Fibroblast of skin of scalp (primary cell): ENCODE results near the gene SLC4A9.
"Not testable (repeated sequence)": the region's sequence is repeated elsewhere in the genome, so short reads cannot be mapped to it uniquely, and the experiment has no call there.

Experiments
- DNase-seq: peaks from one replicate; pipeline ENCODE4 v3.0.0-alpha.2; 2013

The SLC4A9 gene

DNA sequence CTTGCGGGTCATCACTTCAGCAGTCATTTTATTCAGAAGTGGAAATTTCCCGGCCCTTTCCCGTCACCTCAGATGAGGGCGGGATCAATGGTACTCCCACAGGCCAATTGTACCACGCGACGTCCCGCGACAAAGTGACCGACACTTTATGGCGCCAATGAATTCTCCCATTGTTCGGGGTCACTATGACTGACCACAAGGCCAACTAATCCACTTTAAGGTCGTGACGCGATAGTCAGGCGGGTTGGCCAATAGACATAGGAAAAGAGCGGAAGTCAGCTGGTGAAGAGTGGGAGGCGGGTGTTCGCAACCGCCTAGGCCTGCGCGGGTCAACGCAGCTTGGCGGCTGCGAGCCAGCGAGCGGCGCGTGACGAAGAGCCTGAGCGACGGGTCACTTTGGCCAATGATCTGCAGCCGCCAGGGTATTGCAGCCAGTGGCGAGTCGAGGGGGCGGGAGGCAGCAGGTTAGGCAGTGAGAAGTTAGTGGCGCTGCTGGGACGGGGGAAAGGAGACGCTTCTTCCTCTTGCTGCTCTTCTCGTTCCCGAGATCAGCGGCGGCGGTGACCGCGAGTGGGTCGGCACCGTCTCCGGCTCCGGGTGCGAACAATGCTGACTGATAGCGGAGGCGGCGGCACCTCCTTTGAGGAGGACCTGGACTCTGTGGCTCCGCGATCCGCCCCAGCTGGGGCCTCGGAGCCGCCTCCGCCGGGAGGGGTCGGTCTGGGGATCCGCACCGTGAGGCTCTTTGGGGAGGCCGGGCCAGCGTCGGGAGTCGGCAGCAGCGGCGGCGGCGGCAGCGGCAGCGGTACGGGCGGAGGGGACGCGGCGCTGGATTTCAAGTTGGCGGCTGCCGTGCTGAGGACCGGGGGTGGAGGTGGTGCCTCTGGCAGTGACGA, 41.6 kb downstream of the SLC4A9 start, which contains the start of gene ANKHD1:
TSS of gene ANKHD1 (plus strand) at position 472 of the 896 bp plus-strand sequence. CDS start at position 607, 135 bp downstream.
- peak; percentile 100 for DNase-seq

DNA sequence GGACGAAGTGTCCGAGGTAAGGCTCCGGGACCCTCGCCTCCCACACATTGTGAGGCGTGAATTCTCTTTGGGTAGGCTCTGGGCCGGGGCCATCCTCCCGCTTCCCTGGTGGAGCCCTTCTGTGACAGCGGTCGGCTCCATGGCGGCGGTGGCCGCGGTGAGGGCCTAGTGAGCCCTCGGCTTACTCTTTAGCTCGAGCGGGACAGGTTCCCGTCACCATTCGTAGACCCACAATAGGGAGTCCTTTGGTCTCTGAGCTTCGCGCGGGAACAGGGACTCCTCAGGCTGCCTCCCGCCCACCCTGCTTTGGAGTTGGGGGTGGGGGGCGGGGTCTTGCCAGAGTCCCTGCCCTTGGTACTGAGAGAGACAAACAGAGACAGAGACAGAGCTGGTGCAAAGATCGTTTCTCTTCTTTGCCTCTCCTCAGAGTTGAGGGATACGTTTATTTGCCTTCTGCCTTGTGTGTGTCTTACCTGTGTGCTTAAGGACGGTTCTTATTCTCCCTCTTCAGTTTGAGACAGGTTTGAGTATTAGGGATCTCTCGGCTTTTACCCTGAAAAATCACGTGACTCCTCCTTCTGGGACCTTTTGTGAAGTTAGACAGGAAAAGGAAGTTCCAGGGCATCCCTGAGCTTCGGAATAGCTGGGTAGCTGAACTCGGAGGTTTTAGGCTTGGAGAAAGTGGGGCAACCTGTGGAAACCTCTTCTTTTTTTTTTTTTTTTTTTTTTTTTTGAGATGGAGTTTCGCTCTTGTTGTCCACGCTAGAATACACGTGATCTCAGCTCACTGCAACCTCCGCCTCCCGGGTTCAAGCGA, 42.5 kb downstream of the SLC4A9 start:
- peak; percentile 30 for DNase-seq

DNA sequence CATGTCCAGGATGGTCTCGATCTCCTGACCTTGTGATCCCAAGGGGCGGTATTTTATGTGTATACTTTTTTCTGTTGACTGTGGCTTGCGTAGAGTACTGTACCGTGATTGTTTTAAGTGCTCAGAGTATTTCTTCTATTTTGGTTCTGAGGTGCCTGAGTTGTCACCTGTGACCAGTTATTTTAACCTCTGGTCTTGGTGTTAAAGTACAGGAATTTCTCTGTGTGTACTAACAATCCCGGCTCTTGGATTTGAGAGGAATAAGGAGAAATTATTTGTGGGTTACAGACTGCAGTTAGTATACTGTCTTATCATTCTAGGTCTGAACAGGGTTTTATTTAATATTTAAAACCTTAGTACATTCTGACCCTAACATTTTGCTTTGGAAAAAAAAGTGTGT, 43.6 kb downstream of the SLC4A9 start:
- no peak for DNase-seq

DNA sequence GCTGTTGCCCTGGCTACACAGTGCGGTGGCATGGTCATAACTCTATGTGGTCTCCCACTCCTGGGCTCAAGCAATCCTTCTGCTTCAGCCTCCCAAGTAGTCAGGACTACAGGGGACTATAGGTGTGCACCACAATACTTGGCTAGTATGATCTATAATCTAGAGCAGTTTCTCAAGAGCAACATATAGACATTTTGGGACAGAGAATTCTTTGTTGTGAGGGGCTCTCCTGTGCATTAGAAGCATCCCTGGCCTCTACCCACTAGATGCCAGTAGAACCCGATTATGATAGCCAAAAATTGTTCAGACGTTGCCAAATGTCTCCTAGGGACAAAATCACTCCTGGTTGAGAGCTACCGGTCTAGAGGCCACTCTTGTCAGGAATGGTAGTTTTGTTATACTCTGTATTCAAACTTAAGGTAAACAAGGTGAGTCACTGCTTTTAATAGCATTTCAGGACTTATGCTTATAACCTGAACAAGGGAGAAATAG, 48.8 kb downstream of the SLC4A9 start:
- DNase-seq = no peak

DNA sequence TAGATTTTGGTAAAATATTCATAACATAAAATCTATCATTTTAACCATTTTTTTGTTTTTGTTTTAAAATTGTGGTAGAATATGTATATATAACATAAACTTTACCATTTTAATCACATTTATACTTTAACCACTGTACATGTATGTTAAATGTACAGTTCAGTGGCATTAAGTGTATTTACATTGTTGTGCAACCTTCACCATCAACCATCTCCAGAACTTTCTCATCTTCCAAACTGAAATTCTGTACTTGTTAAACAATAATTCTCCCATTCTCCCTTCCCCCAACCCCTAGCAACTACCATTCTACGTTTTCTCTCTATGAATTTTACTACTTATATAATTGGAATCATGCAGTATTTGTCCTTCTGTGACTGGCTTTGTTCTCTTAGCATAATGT, 53.2 kb downstream of the SLC4A9 start:
- DNase-seq = no peak

DNA sequence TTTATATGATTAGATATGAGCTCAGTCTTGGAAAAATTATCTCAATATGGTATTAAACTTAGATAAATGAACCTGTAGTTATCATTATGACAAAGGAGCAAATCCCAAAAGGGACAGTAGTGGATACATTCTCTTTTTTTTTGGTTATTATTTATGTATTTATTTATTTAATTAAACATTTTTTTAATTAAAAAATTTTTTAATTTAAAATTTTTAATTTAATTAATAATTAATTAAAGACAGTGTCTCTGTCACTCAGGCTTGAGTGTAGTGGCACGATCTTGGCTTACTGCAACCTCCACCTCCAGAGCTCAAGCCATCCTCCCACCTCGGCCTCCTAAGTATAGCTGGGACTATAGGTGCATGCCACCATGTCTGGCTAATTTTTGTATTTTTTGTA, 57.2 kb downstream of the SLC4A9 start:
- no peak for DNase-seq

DNA sequence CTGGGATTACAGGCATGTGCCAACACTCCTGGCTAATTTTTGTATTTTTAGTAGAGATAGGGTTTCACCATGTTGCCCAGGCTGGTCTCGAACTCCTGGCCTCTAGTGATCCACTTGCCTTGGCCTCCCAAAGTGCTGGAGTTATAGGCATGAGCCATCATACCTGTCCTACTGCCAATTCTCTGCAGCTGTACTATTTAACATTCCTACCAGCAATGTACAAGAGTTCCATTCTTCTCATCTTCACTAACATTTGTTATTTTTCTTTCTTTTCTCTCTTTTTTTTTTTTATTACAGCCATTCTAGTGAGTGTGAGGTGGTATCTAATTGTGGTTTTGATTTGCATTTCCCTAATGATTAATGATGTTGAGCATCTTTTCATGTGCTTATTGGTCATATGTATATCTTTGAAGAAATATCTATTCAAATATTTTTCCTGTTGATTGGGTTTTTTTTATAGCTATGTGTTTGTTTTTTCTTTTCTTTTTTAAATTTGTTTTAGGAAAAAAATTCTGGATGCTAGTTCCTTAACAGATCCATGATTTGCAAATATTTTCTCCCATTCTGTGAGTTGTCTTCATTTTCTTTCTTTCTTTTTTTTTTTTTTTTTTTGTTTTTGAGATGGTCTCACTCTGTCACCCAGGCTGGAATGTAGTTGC, 59.0 kb downstream of the SLC4A9 start:
- DNase-seq = no peak

DNA sequence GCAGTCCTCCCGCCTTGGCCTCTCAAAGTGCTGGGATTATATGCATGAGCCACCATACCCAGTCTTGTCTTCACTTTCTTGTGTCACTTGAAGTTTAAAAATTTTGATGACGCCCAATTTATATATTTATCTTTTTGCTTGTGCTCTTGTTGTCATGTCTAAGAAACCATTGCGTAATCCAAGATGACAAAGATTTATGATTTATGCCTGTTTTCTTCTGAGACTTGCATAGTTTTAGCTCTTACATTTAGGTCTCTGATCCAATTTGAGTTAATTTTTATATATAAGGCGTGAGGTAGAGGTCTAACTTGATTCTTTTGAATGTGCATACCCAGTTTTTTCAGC, 60.2 kb downstream of the SLC4A9 start:
- no peak for DNase-seq

DNA sequence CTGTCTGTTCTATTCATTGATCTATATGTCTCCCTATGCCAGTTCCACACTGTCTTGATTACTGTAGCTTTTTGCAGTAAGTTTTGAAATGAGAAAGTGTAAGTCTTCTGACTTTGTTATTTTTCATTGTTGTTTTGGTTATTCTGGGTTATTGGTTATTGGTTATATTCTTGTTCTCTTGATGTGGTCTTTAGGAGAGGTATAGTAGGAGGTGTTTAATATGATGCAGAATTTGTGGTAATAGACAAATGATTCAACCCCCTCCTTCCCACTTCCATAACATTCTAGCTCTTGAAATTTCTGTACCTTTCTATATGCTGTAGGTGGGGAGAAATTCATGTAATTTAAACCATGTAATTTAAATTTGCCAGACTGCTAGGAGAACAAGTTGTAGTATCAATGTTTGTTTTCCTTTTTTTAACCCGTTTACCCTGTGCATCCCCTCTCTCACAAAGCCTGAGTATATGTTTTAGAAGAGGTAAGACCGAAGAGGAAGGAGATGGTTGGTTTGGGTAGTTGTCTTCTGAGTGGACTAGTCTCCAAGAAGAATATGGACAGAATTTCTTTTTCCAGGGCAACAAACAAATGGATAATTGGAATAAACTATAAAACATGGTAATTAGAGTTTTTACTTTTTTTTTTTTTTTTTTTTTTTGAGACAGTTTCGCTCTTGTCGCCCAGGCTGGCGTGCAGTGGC, 60.8 kb downstream of the SLC4A9 start:
- no peak for DNase-seq

DNA sequence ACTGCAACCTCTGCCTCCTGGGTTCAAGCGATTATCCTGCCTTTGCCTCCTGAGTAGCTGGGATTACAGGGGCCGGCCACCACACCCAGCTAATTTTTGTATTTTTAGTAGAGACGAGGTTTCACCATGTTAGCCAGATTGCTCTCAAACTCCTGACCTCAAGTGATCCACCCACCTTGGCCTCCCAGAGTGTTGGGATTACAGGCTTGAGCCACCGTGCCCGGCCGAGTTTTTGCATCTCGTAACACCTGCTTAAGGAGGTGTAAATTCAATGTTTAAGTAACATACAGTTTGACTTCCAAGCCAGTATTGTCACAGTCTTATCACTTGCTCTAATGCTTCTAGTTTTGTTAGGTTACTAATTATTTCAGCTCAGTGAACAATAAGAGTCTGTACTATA, 61.4 kb downstream of the SLC4A9 start:
- DNase-seq = not testable (repeated sequence)

DNA sequence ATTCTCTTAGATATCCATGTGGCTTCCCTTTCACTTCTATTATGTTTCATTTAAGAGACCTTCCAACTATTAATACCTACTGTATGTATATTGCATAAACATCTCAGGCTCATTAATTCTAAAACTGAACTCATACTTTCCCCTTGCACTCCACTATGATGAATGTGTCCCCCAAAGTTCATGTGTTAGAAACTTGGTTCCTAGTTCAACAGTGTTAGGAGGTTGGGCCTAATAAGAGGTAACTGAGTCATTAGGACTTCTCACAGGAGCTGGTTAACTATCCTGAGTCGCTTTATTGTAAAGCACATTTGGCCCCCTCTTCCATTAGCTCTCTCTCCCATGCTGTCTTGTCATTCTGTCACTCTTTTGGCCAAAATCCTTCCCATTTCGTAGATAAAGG, 63.6 kb downstream of the SLC4A9 start:
- no peak for DNase-seq

DNA sequence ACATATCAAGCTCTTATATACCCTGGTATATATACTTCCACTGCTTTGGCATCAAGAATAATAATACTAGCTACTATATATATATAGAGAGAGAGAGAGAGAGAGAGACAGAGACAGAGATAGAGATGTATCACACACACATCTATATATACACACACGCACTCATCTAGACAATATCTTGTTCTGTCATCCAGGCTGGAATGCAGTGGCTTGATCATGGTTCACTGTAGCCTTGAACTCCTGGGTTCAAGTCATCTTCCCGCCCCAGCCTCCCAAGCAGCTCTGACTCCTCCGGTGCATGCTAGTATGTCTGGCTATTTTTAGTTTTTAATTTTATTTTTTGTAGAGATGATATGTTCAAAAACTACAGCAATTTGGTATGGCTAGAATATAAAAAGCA, 64.1 kb downstream of the SLC4A9 start:
- no peak for DNase-seq
